ENCODE results near the gene PRR30.
"Not testable (repeated sequence)": the region's sequence is repeated elsewhere in the genome, so short reads cannot be mapped to it uniquely, and the experiment has no call there.

The PRR30 gene

GRCh38 chr2:27123302-27124150 lies 15.7 kb downstream of the PRR30 start, which contains the start of gene ABHD1:
Gene ABHD1 (plus strand): TSS chr2:27123815. CDS start chr2:27123949, 134 bp downstream.
- FAIRE-seq (no peak), DNase-seq (ENCODE audit: insufficient read length) (peak; percentile 58)
- TF ChIP-seq POLR2AphosphoS5 (IDR thresholded peaks at IDR 0.05; ENCODE audit: low read depth, low read length) (no peak), POLR2A (IDR thresholded peaks at IDR 0.05; ENCODE audit: low read depth, low read length) (peak; percentile 44; the same call in 1 of the 2 replicates), TAF1 (IDR thresholded peaks at IDR 0.05; ENCODE audit: borderline replicate concordance, low read depth, low read length) (no peak)

- DNase-seq (ENCODE audit: insufficient read length) (no peak), FAIRE-seq (no peak)
- TF ChIP-seq POLR2A (IDR thresholded peaks at IDR 0.05; ENCODE audit: low read depth, low read length), result no peak
- TF ChIP-seq POLR2AphosphoS5 (IDR thresholded peaks at IDR 0.05; ENCODE audit: low read depth, low read length), result no peak
- no peak for TF ChIP-seq TAF1 (IDR thresholded peaks at IDR 0.05; ENCODE audit: borderline replicate concordance, low read depth, low read length)
Observed at GRCh38 chr2:27122791-27123190, 16.4 kb downstream of the PRR30 start.

- FAIRE-seq (no peak), DNase-seq (ENCODE audit: insufficient read length) (no peak)
- no peak for TF ChIP-seq POLR2AphosphoS5 (IDR thresholded peaks at IDR 0.05; ENCODE audit: low read depth, low read length)
- no peak for TF ChIP-seq TAF1 (IDR thresholded peaks at IDR 0.05; ENCODE audit: borderline replicate concordance, low read depth, low read length)
- no peak for TF ChIP-seq POLR2A (IDR thresholded peaks at IDR 0.05; ENCODE audit: low read depth, low read length)
Observed at GRCh38 chr2:27121906-27122305, 17.3 kb downstream of the PRR30 start.

- FAIRE-seq, result not testable (repeated sequence)
Observed at GRCh38 chr2:27119330-27119670, 19.9 kb downstream of the PRR30 start.

GRCh38 chr2:27118525-27119329 lies 20.5 kb downstream of the PRR30 start, which contains the start of gene CGREF1:
Gene CGREF1 (minus strand): TSS chr2:27119128. CDS start chr2:27104366, 14,762 bp downstream.
- TF ChIP-seq POLR2AphosphoS5 (IDR thresholded peaks at IDR 0.05; ENCODE audit: low read depth, low read length) (no peak), POLR2A (IDR thresholded peaks at IDR 0.05; ENCODE audit: low read depth, low read length) (no peak), TAF1 (IDR thresholded peaks at IDR 0.05; ENCODE audit: borderline replicate concordance, low read depth, low read length) (no peak)
- DNase-seq (ENCODE audit: insufficient read length), result no peak
- peak; percentile 74 for FAIRE-seq

More at GRCh38 chr2:27119330-27119670, 19.9 kb downstream of the PRR30 start:
- DNase-seq (ENCODE audit: insufficient read length), result not testable (repeated sequence)

- DNase-seq (ENCODE audit: insufficient read length) (no peak), FAIRE-seq (no peak)
- TF ChIP-seq POLR2A (IDR thresholded peaks at IDR 0.05; ENCODE audit: low read depth, low read length), result no peak
- no peak for TF ChIP-seq TAF1 (IDR thresholded peaks at IDR 0.05; ENCODE audit: borderline replicate concordance, low read depth, low read length)
- TF ChIP-seq POLR2AphosphoS5 (IDR thresholded peaks at IDR 0.05; ENCODE audit: low read depth, low read length), result no peak
Observed at GRCh38 chr2:27117995-27118524, 21.1 kb downstream of the PRR30 start.

- FAIRE-seq (no peak), DNase-seq (ENCODE audit: insufficient read length) (no peak)
- TF ChIP-seq TAF1 (IDR thresholded peaks at IDR 0.05; ENCODE audit: borderline replicate concordance, low read depth, low read length), result no peak
- no peak for TF ChIP-seq POLR2A (IDR thresholded peaks at IDR 0.05; ENCODE audit: low read depth, low read length)
- TF ChIP-seq POLR2AphosphoS5 (IDR thresholded peaks at IDR 0.05; ENCODE audit: low read depth, low read length), result no peak
Observed at GRCh38 chr2:27115519-27115918, 23.7 kb downstream of the PRR30 start.

- FAIRE-seq; DNase-seq (ENCODE audit: insufficient read length): not testable (repeated sequence)
Observed at GRCh38 chr2:27111392-27112078, 27.7 kb downstream of the PRR30 start.

GRCh38 chr2:27110603-27111352 lies 28.4 kb downstream of the PRR30 start:
- not testable (repeated sequence) for FAIRE-seq; DNase-seq (ENCODE audit: insufficient read length)

GRCh38 chr2:27109083-27109482 lies 30.1 kb downstream of the PRR30 start:
- no peak for TF ChIP-seq POLR2AphosphoS5 (IDR thresholded peaks at IDR 0.05; ENCODE audit: low read depth, low read length)
- TF ChIP-seq TAF1 (IDR thresholded peaks at IDR 0.05; ENCODE audit: borderline replicate concordance, low read depth, low read length), result no peak
- TF ChIP-seq POLR2A (IDR thresholded peaks at IDR 0.05; ENCODE audit: low read depth, low read length), result no peak
- no peak for FAIRE-seq
- no peak for DNase-seq (ENCODE audit: insufficient read length)

- no peak for DNase-seq (ENCODE audit: insufficient read length)
- no peak for FAIRE-seq
- TF ChIP-seq POLR2AphosphoS5 (IDR thresholded peaks at IDR 0.05; ENCODE audit: low read depth, low read length) (no peak), POLR2A (IDR thresholded peaks at IDR 0.05; ENCODE audit: low read depth, low read length) (no peak), TAF1 (IDR thresholded peaks at IDR 0.05; ENCODE audit: borderline replicate concordance, low read depth, low read length) (no peak)
Observed at GRCh38 chr2:27108221-27108620, 31.0 kb downstream of the PRR30 start.

All from GM12892 (cell line).